Activated T-helper 1 cell treated with Interleukin-2 at 50 U/mL for 16 hours (primary cell): Measurements from ENCODE around the gene FARP1.

ENCODE experiments used
- DNase-seq: peaks from one replicate; pipeline ENCODE4 v3.0.0-alpha.2; 2020; ENCODE audit warnings: low read depth

FARP1 gene

GRCh38 chr13:98286799-98287198 is 143.9 kb downstream of the FARP1 start:
- DNase-seq, result no peak

- no peak for DNase-seq
Measured at GRCh38 chr13:98288211-98288610, 145.3 kb downstream of the FARP1 start.

GRCh38 chr13:98289339-98289945 is 146.5 kb downstream of the FARP1 start:
- no peak for DNase-seq

- no peak for DNase-seq
Measured at GRCh38 chr13:98290261-98290660, 147.4 kb downstream of the FARP1 start.

GRCh38 chr13:98291658-98292057 is 148.8 kb downstream of the FARP1 start:
- DNase-seq, result no peak

- DNase-seq, result no peak
Measured at GRCh38 chr13:98293103-98293502, 150.2 kb downstream of the FARP1 start.

- no peak for DNase-seq
Measured at GRCh38 chr13:98293570-98294142, 150.8 kb downstream of the FARP1 start.

- no peak for DNase-seq
Measured at GRCh38 chr13:98295371-98295770, 152.5 kb downstream of the FARP1 start.

GRCh38 chr13:98297051-98297450 is 154.2 kb downstream of the FARP1 start:
- no peak for DNase-seq

- DNase-seq, result no peak
Measured at GRCh38 chr13:98297745-98298144, 154.9 kb downstream of the FARP1 start.

GRCh38 chr13:98298599-98298998 is 155.7 kb downstream of the FARP1 start:
- no peak for DNase-seq

- no peak for DNase-seq
Measured at GRCh38 chr13:98299235-98299965, 156.5 kb downstream of the FARP1 start.

GRCh38 chr13:98299966-98300350 is 157.1 kb downstream of the FARP1 start:
- DNase-seq, result no peak

- DNase-seq, result no peak
Measured at GRCh38 chr13:98300956-98301641, 158.2 kb downstream of the FARP1 start.

- DNase-seq, result no peak
Measured at GRCh38 chr13:98301721-98302120, 158.8 kb downstream of the FARP1 start.

- no peak for DNase-seq
Measured at GRCh38 chr13:98303858-98304257, 161.0 kb downstream of the FARP1 start.

GRCh38 chr13:98305670-98306069 is 162.8 kb downstream of the FARP1 start:
- no peak for DNase-seq

- no peak for DNase-seq
Measured at GRCh38 chr13:98307463-98308085, 164.7 kb downstream of the FARP1 start.

GRCh38 chr13:98308086-98308911 is 165.4 kb downstream of the FARP1 start:
- DNase-seq, result no peak

GRCh38 chr13:98309569-98310335 is 166.9 kb downstream of the FARP1 start:
- no peak for DNase-seq
